Endothelial cell of umbilical vein (primary cell): Measurements from ENCODE around the gene CALN1. TPM values are rescaled to one million over a fixed set of nuclear protein-coding genes. Genes with fewer than 3 reads are reported as not detected.

ENCODE experiments used
- BruUV-seq: library from RNA; stranded (reverse); fragments of 400-500 nt; replicated peaks from 2 replicates; lab custom pipeline; 2021; lab: Mats Ljungman, UMichigan
- CTCF ChIA-PET: fragments of 300-600, 350-600 bp; sonication (Branson Sonifier 250); formaldehyde crosslinking; loops from one replicate; lab custom pipeline; 2021; ENCODE audit warnings: antibody characterized with exemption, inconsistent platforms; lab: Charles Lee
- POLR2A ChIA-PET: fragments of 300-600, 350-600 bp; sonication (Branson Sonifier 250); formaldehyde crosslinking; loops from one replicate; lab custom pipeline; 2021; ENCODE audit warnings: antibody characterized with exemption, inconsistent platforms; lab: Charles Lee
- DNase-seq: peaks from one replicate; pipeline ENCODE4 v3.0.0-alpha.2; 2011; ENCODE audit warnings: low read depth, low spot score
- FAIRE-seq: peaks from 2 replicates; lab custom pipeline; 2011; peaks lifted over from hg19 to GRCh38; lab: Jason Lieb, UNC
- H2AFZ ChIP-seq: 2 replicates; pipeline ENCODE4 v1.6.0; 2012; ENCODE audit warnings: low read depth, low read length, control low read depth, inconsistent platforms
- H3K27ac ChIP-seq: 2 replicates; pipeline ENCODE4 v1.5.1; 2011; ENCODE audit warnings: low read depth, mild to moderate bottlenecking, control low read depth, low read length, moderate library complexity; ENCODE audit not compliant: insufficient read depth
- H3K27me3 ChIP-seq, 2 experiments: 2 replicates each; pipeline versions ENCODE4 v1.6.0 to v1.6.1; 2011; ENCODE audit warnings: low read length in 2 of 2, mixed read lengths in 1 of 2; ENCODE audit not compliant: control insufficient read depth in 2 of 2, insufficient read depth in 2 of 2
- H3K36me3 ChIP-seq, 2 experiments: 2 replicates in 1 of 2; 3 replicates in 1 of 2; pipeline ENCODE4 v1.5.1; 2011; ENCODE audit warnings: low read length in 2 of 2, mild to moderate bottlenecking in 1 of 2, moderate library complexity in 1 of 2; ENCODE audit not compliant: control insufficient read depth in 2 of 2, insufficient read depth in 2 of 2; ENCODE audit errors: extremely low read depth in 1 of 2
- H3K4me1 ChIP-seq: 3 replicates; pipeline ENCODE4 v1.5.1; 2011; ENCODE audit warnings: mild to moderate bottlenecking, low read length; ENCODE audit not compliant: control insufficient read depth, insufficient read depth; ENCODE audit errors: extremely low read depth
- H3K4me2 ChIP-seq: 2 replicates; pipeline ENCODE4 v1.6.1; 2011; ENCODE audit warnings: low read length, control low read depth, mixed read lengths; ENCODE audit not compliant: insufficient read depth
- H3K4me3 ChIP-seq, 3 experiments: fragments of 200-600 bp in 1 of 3; sonication (generic), shearing (Covaris generic) in 1 of 3; replicated peaks in 1 of 3; 2 replicates each; pipeline ENCODE4 v1.5.1; 2011 to 2016; ENCODE audit warnings: control low read depth in 3 of 3, low read length in 3 of 3, mild to moderate bottlenecking in 2 of 3, inconsistent platforms in 1 of 3, low read depth in 1 of 3, moderate library complexity in 1 of 3; ENCODE audit not compliant: insufficient read depth in 1 of 3
- H3K79me2 ChIP-seq: 2 replicates; pipeline ENCODE4 v1.6.0; 2012; ENCODE audit warnings: low read length, inconsistent platforms; ENCODE audit not compliant: control insufficient read depth, insufficient read depth
- H3K9ac ChIP-seq: replicated peaks from 2 replicates; pipeline ENCODE3; 2011; ENCODE audit warnings: low read length, control low read depth; ENCODE audit not compliant: insufficient read depth; ENCODE audit errors: extremely low read depth
- H3K9me1 ChIP-seq: replicated peaks from 3 replicates; pipeline ENCODE4 v1.6.0; 2011; ENCODE audit warnings: mild to moderate bottlenecking, low read length; ENCODE audit not compliant: control insufficient read depth, insufficient read depth; ENCODE audit errors: extremely low read depth
- H3K9me3 ChIP-seq: replicated peaks from 2 replicates; pipeline ENCODE4 v1.5.1; 2012; ENCODE audit warnings: low read length, inconsistent platforms; ENCODE audit not compliant: control insufficient read depth, insufficient read depth
- H4K20me1 ChIP-seq: replicated peaks from 2 replicates; pipeline ENCODE3; 2011; ENCODE audit warnings: mild to moderate bottlenecking, low read length; ENCODE audit not compliant: control insufficient read depth, insufficient read depth; ENCODE audit errors: extremely low read depth
- EZH2 ChIP-seq: IDR thresholded peaks from 2 replicates; pipeline ENCODE4 v1.6.1; 2012; ENCODE audit warnings: borderline replicate concordance, low read depth, mild to moderate bottlenecking, moderate library complexity, low read length, inconsistent platforms; ENCODE audit not compliant: severe bottlenecking
- FOS ChIP-seq: IDR thresholded peaks from 2 replicates; pipeline ENCODE4 v1.6.1; 2011; ENCODE audit warnings: mild to moderate bottlenecking, low read length, moderate library complexity, borderline replicate concordance; ENCODE audit not compliant: insufficient read depth
- GATA2 ChIP-seq: IDR thresholded peaks from 2 replicates; pipeline ENCODE4 v1.7.0; 2011; ENCODE audit warnings: low read depth, mild to moderate bottlenecking, moderate library complexity, mixed read lengths, low read length; ENCODE audit not compliant: insufficient read length, insufficient read depth
- JUN ChIP-seq: IDR thresholded peaks from 2 replicates; pipeline ENCODE4 v1.6.1; 2011; ENCODE audit warnings: borderline replicate concordance, low read depth; ENCODE audit not compliant: insufficient read length, insufficient read depth
- MYC ChIP-seq: IDR thresholded peaks from one replicate; pipeline ENCODE4 v1.6.1; 2011; ENCODE audit warnings: mild to moderate bottlenecking, low read depth, low read length
- POLR2A ChIP-seq: IDR thresholded peaks from 2 replicates; pipeline ENCODE4 v1.6.1; 2012; ENCODE audit warnings: low read depth, mild to moderate bottlenecking, control low read depth, low read length
- POLR2AphosphoS5 ChIP-seq: IDR thresholded peaks from 2 replicates; pipeline ENCODE4 v1.6.1; 2012; ENCODE audit warnings: low read depth, mild to moderate bottlenecking, control low read depth, low read length, moderate library complexity; ENCODE audit not compliant: insufficient read depth
- dilution Hi-C: fragments of 300-500 bp; cut with MboI; formaldehyde crosslinking; loops from one replicate; pipeline ENCODE4 v1.15.0; 2019; ENCODE audit warnings: low sequenced_read_pairs; ENCODE audit not compliant: extremely low pct_ligation_motif_present
- intact Hi-C: fragments of 100-400 bp; cut with micrococcal nuclease; formaldehyde crosslinking; loops from one replicate; pipeline ENCODE4 v1.10.0; 2022
- polyA plus RNA-seq, 4 experiments: library from polyadenylated mRNA; depleted of rRNA in 3 of 4; stranded (reverse) in 3 of 4; unstranded in 1 of 4; fragments of >200 nt; gene quantifications; 2 replicates each; pipeline versions ENCODE4 v1.2.1 to v1.2.3, GENCODE V29; 2011 to 2012; ENCODE audit warnings: missing spikeins in 1 of 4
- total RNA-seq: library from RNA; stranded (reverse); gene quantifications from 2 replicates; pipeline ENCODE4 v1.2.3, GENCODE V29; 2021
- TF ChIP-seq, protein P1 (sequence below), 2 donors: IDR thresholded peaks; 1 replicate in 1 of 2; 2 replicates in 1 of 2; pipeline ENCODE4 v1.5.1; 2011; ENCODE audit warnings: low read length in 2 of 2, mild to moderate bottlenecking in 2 of 2, moderate library complexity in 2 of 2, control low read depth in 1 of 2, inconsistent platforms in 1 of 2, low read depth in 1 of 2; ENCODE audit not compliant: insufficient read depth in 1 of 2; ENCODE audit errors: extremely low read depth in 1 of 2
- TF ChIP-seq, protein P2 (sequence below): IDR thresholded peaks from 2 replicates; pipeline ENCODE4 v1.6.1; 2011; ENCODE audit not compliant: insufficient read depth, insufficient read length

The CALN1 gene
- total and polyA plus RNA-seq, 2 donors (not counting 3 experiments of a cell fraction or from before 2014, with no cell fraction given), result not detected

GRCh38 chr7:71772779-71773178, 639.4 kb downstream of the CALN1 start:
- POLR2A ChIA-PET, result no interaction called here
- BruUV-seq, result no TSS peak
- Histone ChIP-seq H3K4me3 (no peak overlapping the region), H3K27ac (no peak overlapping the region), H3K4me1 (no peaks in the 10 kb centered on the region), H3K4me2 (no peak overlapping the region), H4K20me1 (no peaks in the 10 kb centered on the region), H3K9me1 (no peaks in the 10 kb centered on the region), H3K79me2 (no peaks in the 10 kb centered on the region), H2AFZ (no peak overlapping the region), H3K9me3 (peaks cover 4% of the 10 kb centered on the region), H3K36me3 (no peaks in the 10 kb centered on the region), H3K9ac (no peak overlapping the region), H3K27me3 (no peaks in the 10 kb centered on the region)
- dilution Hi-C loops (no loop called here), intact Hi-C loops (no loop called here)
- FAIRE-seq, result no peak
- TF ChIP-seq POLR2A, result no peak
- no peak for TF ChIP-seq EZH2
- TF ChIP-seq POLR2AphosphoS5, result no peak
- TF ChIP-seq, protein P1, sequence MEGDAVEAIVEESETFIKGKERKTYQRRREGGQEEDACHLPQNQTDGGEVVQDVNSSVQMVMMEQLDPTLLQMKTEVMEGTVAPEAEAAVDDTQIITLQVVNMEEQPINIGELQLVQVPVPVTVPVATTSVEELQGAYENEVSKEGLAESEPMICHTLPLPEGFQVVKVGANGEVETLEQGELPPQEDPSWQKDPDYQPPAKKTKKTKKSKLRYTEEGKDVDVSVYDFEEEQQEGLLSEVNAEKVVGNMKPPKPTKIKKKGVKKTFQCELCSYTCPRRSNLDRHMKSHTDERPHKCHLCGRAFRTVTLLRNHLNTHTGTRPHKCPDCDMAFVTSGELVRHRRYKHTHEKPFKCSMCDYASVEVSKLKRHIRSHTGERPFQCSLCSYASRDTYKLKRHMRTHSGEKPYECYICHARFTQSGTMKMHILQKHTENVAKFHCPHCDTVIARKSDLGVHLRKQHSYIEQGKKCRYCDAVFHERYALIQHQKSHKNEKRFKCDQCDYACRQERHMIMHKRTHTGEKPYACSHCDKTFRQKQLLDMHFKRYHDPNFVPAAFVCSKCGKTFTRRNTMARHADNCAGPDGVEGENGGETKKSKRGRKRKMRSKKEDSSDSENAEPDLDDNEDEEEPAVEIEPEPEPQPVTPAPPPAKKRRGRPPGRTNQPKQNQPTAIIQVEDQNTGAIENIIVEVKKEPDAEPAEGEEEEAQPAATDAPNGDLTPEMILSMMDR (IDR thresholded peaks at IDR 0.05; ENCODE audit: extremely low read depth in 1 of 2, insufficient read depth in 1 of 2, low read depth in 1 of 2, low read length in 2 of 2), result no peak
- TF ChIP-seq MYC, result no peak
- no peak for TF ChIP-seq FOS
- TF ChIP-seq JUN, result no peak
- TF ChIP-seq, protein P2, sequence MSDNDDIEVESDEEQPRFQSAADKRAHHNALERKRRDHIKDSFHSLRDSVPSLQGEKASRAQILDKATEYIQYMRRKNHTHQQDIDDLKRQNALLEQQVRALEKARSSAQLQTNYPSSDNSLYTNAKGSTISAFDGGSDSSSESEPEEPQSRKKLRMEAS, result no peak
- TF ChIP-seq GATA2, result no peak
- DNase-seq, result no peak
- CTCF ChIA-PET, result no interaction called here
